ENCODE data around the gene ITGA5.

DNA sequence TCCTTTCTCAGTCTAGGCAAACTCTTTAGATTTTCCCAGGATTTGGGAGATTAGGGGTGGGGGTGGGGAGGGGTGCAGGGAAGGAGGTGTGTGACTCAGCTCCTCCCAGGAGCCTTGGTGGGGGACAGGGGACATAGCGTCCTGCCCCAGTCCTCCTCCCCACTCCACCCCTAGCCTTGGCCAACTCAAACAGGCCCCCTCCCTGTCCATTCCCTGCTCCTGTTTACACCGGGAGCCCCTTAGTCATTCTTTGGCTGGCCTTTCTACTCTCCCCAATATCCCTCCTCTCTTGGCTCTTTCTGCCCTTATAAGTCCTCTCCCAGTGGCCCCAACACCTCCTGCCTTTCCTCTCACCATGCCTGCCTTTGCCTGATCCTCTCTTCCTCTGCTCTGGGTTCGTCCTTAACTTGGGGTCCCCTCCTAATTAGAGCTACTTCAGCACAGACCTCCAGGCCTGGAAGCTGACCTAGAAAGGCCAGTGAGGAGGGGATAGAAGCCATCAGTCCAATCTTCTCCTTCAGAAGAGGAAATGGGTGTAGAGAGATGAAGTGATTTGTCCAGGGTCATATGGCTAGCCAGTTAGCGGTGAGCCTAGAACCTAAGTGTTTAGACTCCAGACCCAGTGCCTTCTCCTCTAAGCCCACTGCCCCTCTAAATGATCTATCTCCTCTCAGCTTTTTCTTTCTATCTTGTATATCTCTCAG, 2.3 kb upstream of the ITGA5 start:
- no peak for TF ChIP-seq EZH2 (IDR thresholded peaks at IDR 0.05; ENCODE audit: borderline replicate concordance, low read depth, low read length, severe bottlenecking)
- TF ChIP-seq, protein P1, sequence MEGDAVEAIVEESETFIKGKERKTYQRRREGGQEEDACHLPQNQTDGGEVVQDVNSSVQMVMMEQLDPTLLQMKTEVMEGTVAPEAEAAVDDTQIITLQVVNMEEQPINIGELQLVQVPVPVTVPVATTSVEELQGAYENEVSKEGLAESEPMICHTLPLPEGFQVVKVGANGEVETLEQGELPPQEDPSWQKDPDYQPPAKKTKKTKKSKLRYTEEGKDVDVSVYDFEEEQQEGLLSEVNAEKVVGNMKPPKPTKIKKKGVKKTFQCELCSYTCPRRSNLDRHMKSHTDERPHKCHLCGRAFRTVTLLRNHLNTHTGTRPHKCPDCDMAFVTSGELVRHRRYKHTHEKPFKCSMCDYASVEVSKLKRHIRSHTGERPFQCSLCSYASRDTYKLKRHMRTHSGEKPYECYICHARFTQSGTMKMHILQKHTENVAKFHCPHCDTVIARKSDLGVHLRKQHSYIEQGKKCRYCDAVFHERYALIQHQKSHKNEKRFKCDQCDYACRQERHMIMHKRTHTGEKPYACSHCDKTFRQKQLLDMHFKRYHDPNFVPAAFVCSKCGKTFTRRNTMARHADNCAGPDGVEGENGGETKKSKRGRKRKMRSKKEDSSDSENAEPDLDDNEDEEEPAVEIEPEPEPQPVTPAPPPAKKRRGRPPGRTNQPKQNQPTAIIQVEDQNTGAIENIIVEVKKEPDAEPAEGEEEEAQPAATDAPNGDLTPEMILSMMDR (IDR thresholded peaks at IDR 0.05; ENCODE audit: borderline replicate concordance, extremely low read depth, low read length, poor library complexity, severe bottlenecking), result no peak
